Peyer's patch (tissue), 4 donors: ENCODE results near the gene RASSF4. TPM values are rescaled to one million over a fixed set of nuclear protein-coding genes. Genes with fewer than 3 reads are reported as not detected.

Source experiments
- DNase-seq, 3 donors: peaks; one replicate each; pipeline ENCODE4 v3.0.0-alpha.2; 2017 to 2019
- H3K27ac ChIP-seq, 4 donors: fragments of 200-600 bp; sonication (generic); one replicate each; pipeline ENCODE4 v1.5.1; 2016 to 2019
- H3K27me3 ChIP-seq, 2 donors: fragments of 200-600 bp; sonication (generic); one replicate each; pipeline ENCODE4 v1.5.1; 2019
- H3K36me3 ChIP-seq, 3 donors: fragments of 200-600 bp; sonication (generic); one replicate each; pipeline ENCODE4 v1.5.1; 2016 to 2019
- H3K4me1 ChIP-seq, 4 donors: fragments of 200-600 bp; sonication (generic); one replicate each; pipeline ENCODE4 v1.5.1; 2016 to 2019
- H3K4me3 ChIP-seq, 4 donors: fragments of 200-600 bp; sonication (generic); 1 replicate in 3 of 4; 2 replicates in 1 of 4; pipeline ENCODE4 v1.5.1; 2016 to 2019; ENCODE audit warnings: mild to moderate bottlenecking in 1 of 4
- H3K9me3 ChIP-seq, 4 donors: fragments of 200-600 bp; sonication (generic); one replicate each; pipeline ENCODE4 v1.5.1; 2016 to 2019; ENCODE audit warnings: mild to moderate bottlenecking in 1 of 4
- CTCF ChIP-seq, 6 experiments: fragments of 450-650 bp in 4 of 6; fragments of 200-600 bp in 2 of 6; sonication (generic) in 1 of 6; IDR thresholded peaks; one replicate each; pipeline ENCODE4 v1.5.1; 2017 to 2019; ENCODE audit warnings: antibody characterized with exemption in 6 of 6, mild to moderate bottlenecking in 3 of 6, moderate library complexity in 1 of 6
- POLR2A ChIP-seq, 2 donors: fragments of 450-650 bp; IDR thresholded peaks; one replicate each; pipeline ENCODE4 v1.5.1; 2017; ENCODE audit warnings: antibody characterized with exemption in 2 of 2, mild to moderate bottlenecking in 2 of 2, moderate library complexity in 2 of 2
- total RNA-seq, 4 donors: library from RNA; depleted of rRNA; stranded (reverse); fragments of >200 nt; gene quantifications; one replicate each; pipeline ENCODE4 v1.1.0, GENCODE V29; 2016

The RASSF4 gene
- total RNA-seq, 4 donors from 2014 or later, result 62.7 to 99.6 (median 68.2) TPM

- Histone ChIP-seq H3K9me3 (no peaks in the 10 kb centered on the region), H3K36me3 (peaks cover 0 to 39% (median 0%) of the 10 kb centered on the region in 3 donors), H3K4me1 (peaks cover 0 to 5% (median 1%) of the 10 kb centered on the region in 4 donors), H3K4me3 (no peak overlapping the region), H3K27ac (no peak overlapping the region), H3K27me3 (no peaks in the 10 kb centered on the region)
- no peak for TF ChIP-seq POLR2A (IDR thresholded peaks at IDR 0.05)
- no peak for TF ChIP-seq CTCF (IDR thresholded peaks at IDR 0.05)
- no peak for DNase-seq
Observed at GRCh38 chr10:44990302-44990655, 30.7 kb downstream of the RASSF4 start.

- H3K27me3 ChIP-seq, result no peaks in the 10 kb centered on the region
- H3K36me3 ChIP-seq, result peaks cover 0 to 38% (median 0%) of the 10 kb centered on the region in 3 donors
- no peaks in the 10 kb centered on the region for H3K9me3 ChIP-seq
- H3K4me1 ChIP-seq, result peaks cover 0 to 9% (median 1%) of the 10 kb centered on the region in 4 donors
- no peak for TF ChIP-seq CTCF (IDR thresholded peaks at IDR 0.05)
- no peak for TF ChIP-seq POLR2A (IDR thresholded peaks at IDR 0.05)
- H3K27ac ChIP-seq, result no peak overlapping the region
- no peak for DNase-seq
- no peak overlapping the region for H3K4me3 ChIP-seq
Observed at GRCh38 chr10:44990965-44991364, 31.4 kb downstream of the RASSF4 start.

GRCh38 chr10:44991571-44991970 is 32.0 kb downstream of the RASSF4 start:
- Histone ChIP-seq H3K27ac (no peak overlapping the region), H3K4me3 (no peak overlapping the region), H3K36me3 (peaks cover 0 to 38% (median 0%) of the 10 kb centered on the region in 3 donors), H3K4me1 (peaks cover 0 to 14% (median 1%) of the 10 kb centered on the region in 4 donors), H3K9me3 (no peaks in the 10 kb centered on the region), H3K27me3 (no peaks in the 10 kb centered on the region)
- DNase-seq, result no peak
- TF ChIP-seq CTCF (IDR thresholded peaks at IDR 0.05) (no peak), POLR2A (IDR thresholded peaks at IDR 0.05) (no peak)

- no peak for TF ChIP-seq POLR2A (IDR thresholded peaks at IDR 0.05)
- TF ChIP-seq CTCF (IDR thresholded peaks at IDR 0.05), result no peak
- DNase-seq, result no peak
- H3K4me3 ChIP-seq, result no peak overlapping the region
- H3K27me3 ChIP-seq, result no peaks in the 10 kb centered on the region
- no peaks in the 10 kb centered on the region for H3K9me3 ChIP-seq
- H3K4me1 ChIP-seq, result peaks cover 0 to 20% (median 1%) of the 10 kb centered on the region in 4 donors
- H3K36me3 ChIP-seq, result peaks cover 0 to 34% (median 0%) of the 10 kb centered on the region in 3 donors
- H3K27ac ChIP-seq, result no peak overlapping the region
Observed at GRCh38 chr10:44992070-44992731, 32.6 kb downstream of the RASSF4 start.

- Histone ChIP-seq H3K4me1 (peaks cover 0 to 20% (median 1%) of the 10 kb centered on the region in 4 donors), H3K27me3 (no peaks in the 10 kb centered on the region), H3K9me3 (no peaks in the 10 kb centered on the region), H3K4me3 (no peak overlapping the region), H3K36me3 (peaks cover 0 to 34% (median 0%) of the 10 kb centered on the region in 3 donors), H3K27ac (no peak overlapping the region)
- DNase-seq, result no peak
- TF ChIP-seq CTCF (IDR thresholded peaks at IDR 0.05) (no peak), POLR2A (IDR thresholded peaks at IDR 0.05) (no peak)
Observed at GRCh38 chr10:44992732-44993225, 33.2 kb downstream of the RASSF4 start.
